Jurkat, Clone E6-1 (cell line): Measurements from ENCODE around the gene COPS7A.
A peak's percentile ranks its signal among the peaks of the same experiment; 100 is the strongest.

Source experiments
- DNase-seq: peaks from one replicate; pipeline ENCODE4 v3.0.0-alpha.2; 2011; ENCODE audit warnings: low read depth, low spot score
- H3K4me3 ChIP-seq: 2 replicates; pipeline ENCODE4 v1.5.1; 2011; ENCODE audit warnings: mild to moderate bottlenecking, low read length, control low read depth, moderate library complexity

Gene COPS7A

DNA sequence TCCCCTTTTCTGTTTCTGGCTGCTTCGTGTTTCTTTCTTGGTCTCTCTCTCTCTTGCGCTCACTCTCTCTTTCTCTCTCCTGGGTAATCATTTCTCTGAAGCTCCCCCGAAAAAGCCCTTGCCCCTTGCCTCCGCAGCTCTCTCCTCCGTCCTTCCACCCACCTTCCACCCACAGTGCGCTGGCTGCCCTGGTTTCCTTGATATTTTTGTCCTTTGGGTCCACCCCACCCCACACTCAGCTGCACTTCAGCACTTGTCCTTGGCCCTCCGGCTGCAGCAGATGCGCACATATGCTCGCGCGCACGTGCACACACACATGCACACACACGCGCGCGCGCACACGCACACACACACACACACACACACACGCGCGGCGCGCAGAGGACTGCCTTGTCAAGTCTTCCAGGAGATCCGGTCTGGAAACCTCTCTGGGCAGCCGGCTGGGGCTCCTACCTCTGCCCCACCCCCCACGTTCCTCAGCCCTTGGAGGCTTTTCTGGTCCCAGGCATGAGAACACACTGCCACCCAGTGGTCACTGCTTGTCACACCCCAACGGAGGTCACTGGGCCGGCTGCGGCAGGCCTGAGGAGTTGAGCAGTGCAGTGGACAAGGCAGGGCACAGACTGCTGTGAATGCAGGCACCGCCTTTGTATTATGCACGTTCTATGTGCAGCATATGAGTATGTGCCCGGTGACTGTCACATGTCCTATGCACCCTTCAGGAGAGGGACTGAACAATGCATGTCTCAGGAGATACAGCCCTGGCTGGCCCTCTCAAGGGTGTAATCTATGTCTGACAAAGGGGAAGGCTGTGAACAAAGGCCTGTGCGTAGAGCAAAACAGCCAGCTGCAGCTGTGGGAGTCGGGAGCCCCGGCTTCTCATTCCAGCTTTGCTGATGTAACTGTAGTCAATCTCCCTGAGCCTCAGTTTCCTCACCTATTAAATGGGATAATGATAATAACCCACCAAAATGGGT is 55.0 kb downstream of the COPS7A start:
- no peak overlapping the region for H3K4me3 ChIP-seq

DNA sequence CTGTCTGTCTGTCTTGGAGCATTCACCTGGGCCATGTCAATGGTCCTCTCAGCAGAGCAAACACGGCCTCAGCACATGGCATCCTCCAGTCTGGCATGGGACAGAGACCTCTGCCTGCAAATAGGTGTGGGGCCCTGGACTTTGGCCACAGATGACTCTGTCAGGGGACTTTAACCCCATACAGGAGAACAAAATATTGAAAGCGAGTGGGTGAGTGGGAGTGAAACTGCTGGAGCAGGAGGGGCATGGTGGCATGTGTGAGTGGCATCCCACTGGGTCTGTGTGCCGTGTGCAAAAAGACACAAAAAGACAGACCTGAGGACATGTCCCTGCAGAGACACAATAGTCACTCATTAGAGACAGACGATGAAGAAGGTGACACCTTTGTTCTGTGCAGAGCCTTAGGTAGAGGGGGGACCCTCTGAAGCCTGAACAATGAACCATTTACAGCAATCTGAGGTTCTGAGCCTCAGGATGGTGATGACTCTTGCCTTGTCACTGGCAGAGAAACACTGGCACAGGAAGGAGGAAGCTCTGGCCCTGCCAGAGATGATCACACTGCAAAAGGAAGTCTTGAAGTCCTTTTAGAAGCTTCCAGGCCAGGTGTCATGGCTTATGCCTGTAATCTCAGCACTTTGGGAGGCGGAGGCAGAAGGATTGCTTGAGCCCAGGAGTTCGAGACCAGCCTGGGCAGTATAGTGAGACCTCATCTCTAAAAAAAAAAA is 56.0 kb downstream of the COPS7A start:
- H3K4me3 ChIP-seq = no peak overlapping the region
- DNase-seq = no peak

More for the DNA sequence above, 55.0 kb downstream of the COPS7A start:
- peak; percentile 65 for DNase-seq

DNA sequence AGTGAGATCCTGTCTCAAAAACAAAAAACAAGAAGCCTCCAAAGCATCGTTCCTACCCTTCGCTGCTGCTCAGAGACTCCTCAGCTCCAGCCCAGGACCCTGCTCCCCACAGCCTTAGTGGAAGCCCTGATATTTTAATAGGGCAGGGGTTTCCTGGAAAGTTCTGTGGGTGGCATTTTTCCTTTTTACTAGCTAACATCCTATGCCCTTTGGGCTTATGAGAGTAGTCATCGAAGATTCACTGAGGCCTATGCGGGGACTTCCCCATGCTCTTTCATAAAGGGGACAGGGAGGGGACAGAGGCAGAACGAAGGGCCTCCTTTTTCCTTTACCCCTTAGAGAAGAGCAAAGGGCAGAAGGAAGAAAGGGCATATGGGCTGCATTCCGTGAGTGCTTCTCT is 56.7 kb downstream of the COPS7A start:
- no peak for DNase-seq
- H3K4me3 ChIP-seq = no peak overlapping the region
